Endothelial cell of umbilical vein (primary cell): ENCODE results near the gene RAB11FIP3.

ENCODE experiments used
- CTCF ChIP-seq, 2 donors: IDR thresholded peaks; 1 replicate in 1 of 2; 2 replicates in 1 of 2; pipeline ENCODE4 v1.5.1; 2011; ENCODE audit warnings: low read length in 2 of 2, mild to moderate bottlenecking in 2 of 2, moderate library complexity in 2 of 2, control low read depth in 1 of 2, inconsistent platforms in 1 of 2, low read depth in 1 of 2; ENCODE audit not compliant: insufficient read depth in 1 of 2; ENCODE audit errors: extremely low read depth in 1 of 2
- EZH2 ChIP-seq: IDR thresholded peaks from 2 replicates; pipeline ENCODE4 v1.6.1; 2012; ENCODE audit warnings: borderline replicate concordance, low read depth, mild to moderate bottlenecking, moderate library complexity, low read length, inconsistent platforms; ENCODE audit not compliant: severe bottlenecking
- MAX ChIP-seq: IDR thresholded peaks from 2 replicates; pipeline ENCODE4 v1.6.1; 2011; ENCODE audit not compliant: insufficient read depth, insufficient read length
- POLR2A ChIP-seq: IDR thresholded peaks from 2 replicates; pipeline ENCODE4 v1.6.1; 2012; ENCODE audit warnings: low read depth, mild to moderate bottlenecking, control low read depth, low read length
- POLR2AphosphoS5 ChIP-seq: IDR thresholded peaks from 2 replicates; pipeline ENCODE4 v1.6.1; 2012; ENCODE audit warnings: low read depth, mild to moderate bottlenecking, control low read depth, low read length, moderate library complexity; ENCODE audit not compliant: insufficient read depth

- no peak for TF ChIP-seq MAX
- TF ChIP-seq POLR2A: no peak
- TF ChIP-seq CTCF (IDR thresholded peaks at IDR 0.05; ENCODE audit: extremely low read depth in 1 of 2, insufficient read depth in 1 of 2, low read depth in 1 of 2, low read length in 2 of 2): no peak
- no peak for TF ChIP-seq POLR2AphosphoS5
- TF ChIP-seq EZH2: no peak
These were observed 797 bp upstream of the RAB11FIP3 start for GRCh38 chr16:424623-425081.
